Panc1 (cell line): ENCODE data around the gene TRIM29.

Source experiments
- POLR2AphosphoS5 ChIP-seq: IDR thresholded peaks from 2 replicates; pipeline ENCODE4 v1.6.1; 2012; ENCODE audit warnings: mild to moderate bottlenecking, low read depth, low read length, moderate library complexity
- SIN3A ChIP-seq: IDR thresholded peaks from 2 replicates; pipeline ENCODE4 v1.6.1; 2012; ENCODE audit warnings: low read depth, mild to moderate bottlenecking, low read length, moderate library complexity, borderline replicate concordance; ENCODE audit not compliant: insufficient read depth
- TCF7L2 ChIP-seq: IDR thresholded peaks from 2 replicates; pipeline ENCODE4 v1.6.1; 2011; ENCODE audit warnings: mild to moderate bottlenecking, low read depth, low read length, inconsistent platforms
- TF ChIP-seq, protein P1 (sequence below): fragments of 450-650 bp; IDR thresholded peaks from 2 replicates; pipeline ENCODE4 v1.5.1; 2017; ENCODE audit warnings: mild to moderate bottlenecking
- TF ChIP-seq, protein P2 (sequence below), 2 experiments: IDR thresholded peaks; 2 replicates each; pipeline ENCODE4 v1.6.1; 2011 to 2012; ENCODE audit warnings: low read depth in 2 of 2, control low read depth in 1 of 2, low read length in 1 of 2, mild to moderate bottlenecking in 1 of 2, moderate library complexity in 1 of 2; ENCODE audit not compliant: insufficient read depth in 1 of 2

DNA sequence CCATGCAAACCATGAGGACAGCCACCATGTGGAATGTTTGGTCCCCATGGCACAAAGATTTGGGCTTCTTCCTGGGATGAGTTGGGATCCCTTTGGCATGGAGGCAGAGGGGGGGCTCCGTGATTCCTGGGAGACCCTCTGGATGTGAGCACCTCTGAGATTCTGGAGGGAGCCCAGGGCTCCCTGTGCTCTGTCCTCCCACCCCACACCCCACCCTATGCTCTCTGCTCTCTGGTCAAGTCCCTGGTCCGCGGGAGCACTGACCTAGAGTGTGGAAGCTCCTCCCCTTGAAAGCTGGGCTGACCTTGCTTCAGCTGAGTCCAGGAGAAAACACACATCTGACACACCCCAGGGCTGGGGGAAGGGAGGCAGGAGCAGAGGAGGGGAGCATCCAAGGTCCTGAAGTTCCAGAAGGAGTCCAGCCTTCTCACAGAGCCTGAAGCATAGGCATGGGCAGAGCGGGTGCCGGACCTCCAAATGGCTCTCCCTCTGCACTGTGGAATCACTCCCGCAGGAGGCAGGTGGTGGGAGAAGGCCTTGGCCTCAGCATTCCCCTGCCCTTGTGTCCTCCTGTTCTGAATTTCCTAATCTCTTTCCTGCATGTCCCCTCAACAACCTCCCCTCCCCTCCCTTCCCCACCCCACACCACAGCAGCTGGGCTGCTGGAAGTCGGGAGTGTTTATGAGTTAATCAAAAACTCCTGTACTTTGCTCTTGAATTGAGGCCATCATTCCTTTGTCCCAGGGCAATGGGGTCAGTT is 47.2 kb upstream of the TRIM29 start:
- TF ChIP-seq, protein P1, sequence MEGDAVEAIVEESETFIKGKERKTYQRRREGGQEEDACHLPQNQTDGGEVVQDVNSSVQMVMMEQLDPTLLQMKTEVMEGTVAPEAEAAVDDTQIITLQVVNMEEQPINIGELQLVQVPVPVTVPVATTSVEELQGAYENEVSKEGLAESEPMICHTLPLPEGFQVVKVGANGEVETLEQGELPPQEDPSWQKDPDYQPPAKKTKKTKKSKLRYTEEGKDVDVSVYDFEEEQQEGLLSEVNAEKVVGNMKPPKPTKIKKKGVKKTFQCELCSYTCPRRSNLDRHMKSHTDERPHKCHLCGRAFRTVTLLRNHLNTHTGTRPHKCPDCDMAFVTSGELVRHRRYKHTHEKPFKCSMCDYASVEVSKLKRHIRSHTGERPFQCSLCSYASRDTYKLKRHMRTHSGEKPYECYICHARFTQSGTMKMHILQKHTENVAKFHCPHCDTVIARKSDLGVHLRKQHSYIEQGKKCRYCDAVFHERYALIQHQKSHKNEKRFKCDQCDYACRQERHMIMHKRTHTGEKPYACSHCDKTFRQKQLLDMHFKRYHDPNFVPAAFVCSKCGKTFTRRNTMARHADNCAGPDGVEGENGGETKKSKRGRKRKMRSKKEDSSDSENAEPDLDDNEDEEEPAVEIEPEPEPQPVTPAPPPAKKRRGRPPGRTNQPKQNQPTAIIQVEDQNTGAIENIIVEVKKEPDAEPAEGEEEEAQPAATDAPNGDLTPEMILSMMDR: no peak
- TF ChIP-seq POLR2AphosphoS5 (no peak), TCF7L2 (no peak), SIN3A (no peak)
- TF ChIP-seq, protein P2, sequence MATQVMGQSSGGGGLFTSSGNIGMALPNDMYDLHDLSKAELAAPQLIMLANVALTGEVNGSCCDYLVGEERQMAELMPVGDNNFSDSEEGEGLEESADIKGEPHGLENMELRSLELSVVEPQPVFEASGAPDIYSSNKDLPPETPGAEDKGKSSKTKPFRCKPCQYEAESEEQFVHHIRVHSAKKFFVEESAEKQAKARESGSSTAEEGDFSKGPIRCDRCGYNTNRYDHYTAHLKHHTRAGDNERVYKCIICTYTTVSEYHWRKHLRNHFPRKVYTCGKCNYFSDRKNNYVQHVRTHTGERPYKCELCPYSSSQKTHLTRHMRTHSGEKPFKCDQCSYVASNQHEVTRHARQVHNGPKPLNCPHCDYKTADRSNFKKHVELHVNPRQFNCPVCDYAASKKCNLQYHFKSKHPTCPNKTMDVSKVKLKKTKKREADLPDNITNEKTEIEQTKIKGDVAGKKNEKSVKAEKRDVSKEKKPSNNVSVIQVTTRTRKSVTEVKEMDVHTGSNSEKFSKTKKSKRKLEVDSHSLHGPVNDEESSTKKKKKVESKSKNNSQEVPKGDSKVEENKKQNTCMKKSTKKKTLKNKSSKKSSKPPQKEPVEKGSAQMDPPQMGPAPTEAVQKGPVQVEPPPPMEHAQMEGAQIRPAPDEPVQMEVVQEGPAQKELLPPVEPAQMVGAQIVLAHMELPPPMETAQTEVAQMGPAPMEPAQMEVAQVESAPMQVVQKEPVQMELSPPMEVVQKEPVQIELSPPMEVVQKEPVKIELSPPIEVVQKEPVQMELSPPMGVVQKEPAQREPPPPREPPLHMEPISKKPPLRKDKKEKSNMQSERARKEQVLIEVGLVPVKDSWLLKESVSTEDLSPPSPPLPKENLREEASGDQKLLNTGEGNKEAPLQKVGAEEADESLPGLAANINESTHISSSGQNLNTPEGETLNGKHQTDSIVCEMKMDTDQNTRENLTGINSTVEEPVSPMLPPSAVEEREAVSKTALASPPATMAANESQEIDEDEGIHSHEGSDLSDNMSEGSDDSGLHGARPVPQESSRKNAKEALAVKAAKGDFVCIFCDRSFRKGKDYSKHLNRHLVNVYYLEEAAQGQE (IDR thresholded peaks at IDR 0.05; ENCODE audit: insufficient read depth in 1 of 2, low read depth in 2 of 2, low read length in 1 of 2): no peak
